SJSA1 (cell line): ENCODE data around the gene IZUMO2. TPM values are rescaled to one million over a fixed set of nuclear protein-coding genes. Genes with fewer than 3 reads are reported as not detected.

Experiments
- DNase-seq, 2 experiments: peaks; one replicate each; pipeline ENCODE4 v3.0.0-alpha.2; 2015 to 2020; ENCODE audit warnings: low spot score in 2 of 2, low read depth in 1 of 2
- H3K27ac ChIP-seq: fragments of 250-450 bp; sonication (Bioruptor Pico); 2 replicates; pipeline ENCODE4 v1.5.1; 2020; ENCODE audit warnings: mild to moderate bottlenecking, moderate library complexity
- H3K27me3 ChIP-seq: fragments of 250-450 bp; sonication (Bioruptor Pico); replicated peaks from 2 replicates; pipeline ENCODE4 v1.5.1; 2020; ENCODE audit warnings: mild to moderate bottlenecking, moderate library complexity
- H3K36me3 ChIP-seq: fragments of 250-450 bp; sonication (Bioruptor Pico); 2 replicates; pipeline ENCODE4 v1.5.1; 2020; ENCODE audit warnings: mild to moderate bottlenecking
- H3K4me1 ChIP-seq: fragments of 250-450 bp; sonication (Bioruptor Pico); replicated peaks from 2 replicates; pipeline ENCODE4 v1.6.1; 2021; ENCODE audit warnings: mild to moderate bottlenecking
- H3K4me3 ChIP-seq: fragments of 250-450 bp; sonication (Bioruptor Pico); 2 replicates; pipeline ENCODE4 v1.5.1; 2020; ENCODE audit warnings: mild to moderate bottlenecking
- H3K9me3 ChIP-seq: fragments of 250-450 bp; sonication (Bioruptor Pico); replicated peaks from 2 replicates; pipeline ENCODE4 v1.5.1; 2020; ENCODE audit warnings: mild to moderate bottlenecking
- total RNA-seq: library from RNA; depleted of rRNA; stranded (reverse); fragments of >200 nt; shearing (Covaris generic); gene quantifications from 2 replicates; pipeline ENCODE4 v1.2.3, GENCODE V29; 2014; rRNA removed

The IZUMO2 gene
- total RNA-seq: not detected in 2 replicates

- no peaks in the 10 kb centered on the region for H3K36me3 ChIP-seq
- no peaks in the 10 kb centered on the region; the same call in 1 of the 2 replicates for H3K9me3 ChIP-seq
- no peak within 1 kb of the TSS for H3K27ac ChIP-seq
- no peaks in the 10 kb centered on the region for H3K4me1 ChIP-seq
- 0 out of 2 replicates have a peak, but pooled peaks cover 3% of the 10 kb centered on the region for H3K27me3 ChIP-seq
- DNase-seq: no peak
- no peak within 1 kb of the TSS for H3K4me3 ChIP-seq
Observed at GRCh38 chr19:50162988-50163387, at the start of gene IZUMO2. IZUMO2 (minus strand) TSS chr19:50163281; CDS start chr19:50163194, 87 bp downstream.

GRCh38 chr19:50210425-50210824 lies 47.3 kb upstream of the IZUMO2 start:
- Histone ChIP-seq H3K36me3 (no peaks in the 10 kb centered on the region), H3K9me3 (no peaks in the 10 kb centered on the region; the same call in 1 of the 2 replicates), H3K27ac (no peak overlapping the region), H3K4me3 (no peak overlapping the region), H3K27me3 (peaks cover 12% of the 10 kb centered on the region), H3K4me1 (no peaks in the 10 kb centered on the region)
- DNase-seq: no peak

DNA sequence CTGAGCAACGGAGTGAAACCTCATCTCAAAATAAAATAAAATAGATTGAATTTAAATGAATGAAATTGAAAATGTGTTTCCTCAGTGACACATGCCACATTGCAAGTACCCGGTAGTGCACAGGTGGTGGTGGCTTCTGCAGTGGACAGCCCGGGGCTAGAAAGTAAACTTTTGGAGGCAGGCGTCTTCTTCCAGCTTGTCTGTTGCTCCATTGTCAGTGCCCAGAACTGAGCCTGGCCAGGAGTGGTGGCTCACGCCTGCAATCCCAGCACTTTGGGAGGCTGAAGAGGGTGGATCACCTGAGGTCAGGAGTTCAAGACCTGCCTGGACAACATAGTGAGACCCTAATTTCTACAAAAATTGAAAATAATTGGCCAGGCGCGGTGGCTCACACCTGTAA lies 46.0 kb upstream of the IZUMO2 start:
- Histone ChIP-seq H3K4me1 (no peaks in the 10 kb centered on the region), H3K27ac (no peak overlapping the region)

GRCh38 chr19:50207730-50208129 lies 44.6 kb upstream of the IZUMO2 start:
- DNase-seq: no peak
- Histone ChIP-seq H3K4me3 (no peak overlapping the region), H3K27me3 (peaks cover 32% of the 10 kb centered on the region), H3K9me3 (no peaks in the 10 kb centered on the region; the same call in 1 of the 2 replicates), H3K36me3 (no peaks in the 10 kb centered on the region), H3K27ac (no peak overlapping the region), H3K4me1 (no peaks in the 10 kb centered on the region)

More for the DNA sequence above, 46.0 kb upstream of the IZUMO2 start:
- Histone ChIP-seq H3K27me3 (peaks cover 19% of the 10 kb centered on the region), H3K36me3 (no peaks in the 10 kb centered on the region), H3K4me3 (no peak overlapping the region), H3K9me3 (no peaks in the 10 kb centered on the region; the same call in 1 of the 2 replicates)
- DNase-seq: no peak

- no peak for DNase-seq
Observed at GRCh38 chr19:50206191-50206590, 43.1 kb upstream of the IZUMO2 start.

DNA sequence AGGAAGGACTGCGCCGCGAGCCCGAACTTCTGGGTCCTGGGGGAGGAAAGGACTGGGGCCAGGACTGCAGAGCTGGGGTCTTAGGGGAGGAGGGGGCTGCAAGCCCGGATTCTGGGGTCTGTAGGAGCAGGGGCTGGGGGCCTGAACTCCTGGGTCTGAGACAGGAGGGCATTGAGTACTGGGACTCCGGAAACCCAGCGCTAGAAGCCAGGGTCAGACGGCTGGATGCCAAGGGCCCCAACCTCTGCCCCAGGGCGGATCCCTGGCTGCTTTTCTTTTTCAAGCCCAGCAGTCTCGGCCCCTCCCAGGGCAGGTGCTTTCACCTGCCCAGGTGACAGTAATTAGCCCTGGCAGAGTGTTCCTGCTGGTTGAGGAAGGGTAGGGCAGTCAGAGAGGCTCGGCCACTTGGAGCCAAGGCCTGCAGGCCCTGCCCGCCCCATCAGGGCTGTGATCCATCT lies 42.6 kb upstream of the IZUMO2 start:
- no peaks in the 10 kb centered on the region for H3K9me3 ChIP-seq
- no peaks in the 10 kb centered on the region for H3K4me1 ChIP-seq
- DNase-seq: no peak
- H3K27me3 ChIP-seq: peaks cover 33% of the 10 kb centered on the region
- H3K36me3 ChIP-seq: no peaks in the 10 kb centered on the region
- H3K4me3 ChIP-seq: no peak overlapping the region
- H3K27ac ChIP-seq: no peak overlapping the region

More at GRCh38 chr19:50206191-50206590, 43.1 kb upstream of the IZUMO2 start:
- Histone ChIP-seq H3K4me1 (no peaks in the 10 kb centered on the region), H3K27me3 (peaks cover 33% of the 10 kb centered on the region), H3K27ac (no peak overlapping the region), H3K4me3 (no peak overlapping the region), H3K9me3 (no peaks in the 10 kb centered on the region; the same call in 1 of the 2 replicates), H3K36me3 (no peaks in the 10 kb centered on the region)

DNA sequence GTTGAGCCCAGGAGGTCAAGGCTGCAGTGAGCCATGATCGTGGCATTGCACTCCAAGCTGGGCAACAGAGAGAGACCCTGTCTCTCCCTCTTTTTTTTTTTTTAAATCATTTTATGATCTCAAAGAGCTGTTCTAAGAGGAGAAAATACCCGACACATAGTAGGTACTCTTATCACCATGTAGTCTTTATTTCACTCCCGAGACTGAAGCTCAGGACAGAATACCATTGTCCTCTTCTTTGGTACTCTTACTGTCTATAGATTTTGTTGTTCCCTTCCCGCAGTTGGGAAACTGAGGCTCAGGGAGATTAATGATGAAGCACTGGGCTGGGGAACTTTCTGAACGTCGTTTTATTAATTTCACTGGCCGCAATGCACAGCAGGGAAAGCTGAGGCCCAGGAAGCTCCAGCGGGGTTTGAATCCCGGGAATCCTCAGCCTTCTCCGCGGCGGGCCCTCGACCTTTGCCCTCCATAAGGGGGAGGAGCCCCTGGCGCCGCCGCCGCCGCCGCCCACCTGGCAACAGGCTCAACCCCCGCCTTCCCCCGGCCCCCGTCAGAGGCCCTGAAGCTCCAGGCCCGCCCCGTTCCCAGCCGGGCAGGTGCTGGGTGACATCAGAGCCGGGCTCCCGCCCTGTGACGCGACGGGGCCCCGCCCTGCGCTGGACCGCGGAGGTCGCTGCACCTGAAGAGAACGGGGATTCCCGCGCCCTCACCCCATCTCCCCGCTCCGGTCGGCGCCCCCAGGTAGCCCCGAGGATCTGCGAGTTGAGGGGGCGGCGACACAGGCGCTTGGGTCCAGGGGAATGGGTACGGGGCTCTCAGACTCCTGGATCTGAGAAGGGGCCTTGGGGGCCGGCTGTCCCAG lies 42.0 kb upstream of the IZUMO2 start:
- Histone ChIP-seq H3K27ac (no peak overlapping the region), H3K4me1 (no peaks in the 10 kb centered on the region), H3K9me3 (no peaks in the 10 kb centered on the region), H3K36me3 (no peaks in the 10 kb centered on the region), H3K4me3 (no peak overlapping the region), H3K27me3 (peaks cover 33% of the 10 kb centered on the region)
- DNase-seq: no peak

DNA sequence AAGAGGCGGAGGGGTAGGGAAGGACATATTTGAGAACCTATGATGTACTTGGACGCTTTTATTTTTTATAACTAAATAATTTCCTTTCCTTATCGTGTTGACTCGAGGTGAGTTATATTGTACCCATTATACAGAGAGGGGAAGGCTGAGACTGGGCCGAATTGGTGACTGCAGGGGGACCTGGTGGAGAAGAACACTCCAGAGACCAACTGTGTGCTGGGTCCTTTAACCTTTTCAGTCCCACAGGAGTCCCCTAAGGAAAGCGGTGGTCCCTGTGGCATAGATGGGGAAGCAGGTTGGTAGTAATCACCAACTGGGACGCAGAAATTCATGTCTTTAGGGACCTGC lies 41.0 kb upstream of the IZUMO2 start:
- Histone ChIP-seq H3K36me3 (no peaks in the 10 kb centered on the region), H3K27me3 (peaks cover 36% of the 10 kb centered on the region), H3K4me1 (no peaks in the 10 kb centered on the region), H3K27ac (no peak overlapping the region), H3K4me3 (no peak overlapping the region), H3K9me3 (no peaks in the 10 kb centered on the region)
- no peak for DNase-seq

DNA sequence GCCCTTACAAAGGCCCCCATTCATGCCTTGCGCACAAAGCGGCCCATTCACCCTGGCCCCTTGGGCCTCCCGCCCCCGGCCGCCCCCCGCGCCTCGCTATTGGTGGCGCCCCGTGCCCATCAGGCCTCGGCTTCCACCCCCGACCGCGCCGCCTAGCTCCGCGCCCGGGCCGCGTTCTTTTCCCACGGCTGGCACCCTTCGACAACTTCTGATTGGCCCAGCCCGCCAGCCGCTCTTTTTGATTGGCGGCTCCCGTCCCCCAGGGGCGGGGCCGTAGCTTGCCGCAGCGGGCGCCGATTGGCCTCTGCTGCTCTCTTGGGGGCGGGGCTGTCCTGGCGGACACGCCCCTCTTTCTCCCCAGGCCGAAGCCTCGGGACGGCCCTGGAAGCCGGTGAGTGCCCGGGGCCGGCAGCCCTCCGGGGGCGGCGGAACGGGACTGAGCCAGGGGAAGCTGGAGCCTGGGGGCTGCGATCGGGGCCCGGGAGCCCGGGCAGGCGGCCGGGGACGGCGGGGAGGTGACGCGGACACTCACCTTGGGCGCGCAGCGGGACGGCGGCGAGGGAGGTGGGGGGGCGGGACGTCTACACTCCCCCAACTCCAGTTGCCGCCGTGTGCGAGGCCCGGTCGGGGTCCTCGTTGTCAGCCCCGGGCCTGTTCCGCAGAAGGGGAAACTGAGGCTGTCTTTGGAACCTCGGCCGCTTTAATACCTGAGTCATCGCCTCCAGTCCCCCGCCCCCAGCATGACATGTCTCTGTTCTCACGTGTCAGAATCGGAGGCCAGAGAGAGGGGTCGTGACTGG lies 40.4 kb upstream of the IZUMO2 start, which contains the start of gene MYH14:
TSS of gene MYH14 (plus strand) at position 342 of the 800 bp plus-strand sequence. CDS start 6,744 bp downstream, outside the sequence.
- no peak within 1 kb of the TSS for H3K27ac ChIP-seq
- no peaks in the 10 kb centered on the region for H3K9me3 ChIP-seq
- no peak within 1 kb of the TSS for H3K4me3 ChIP-seq
- no peaks in the 10 kb centered on the region for H3K36me3 ChIP-seq
- no peak for DNase-seq
- no peaks in the 10 kb centered on the region for H3K4me1 ChIP-seq
- H3K27me3 ChIP-seq: peaks cover 36% of the 10 kb centered on the region

DNA sequence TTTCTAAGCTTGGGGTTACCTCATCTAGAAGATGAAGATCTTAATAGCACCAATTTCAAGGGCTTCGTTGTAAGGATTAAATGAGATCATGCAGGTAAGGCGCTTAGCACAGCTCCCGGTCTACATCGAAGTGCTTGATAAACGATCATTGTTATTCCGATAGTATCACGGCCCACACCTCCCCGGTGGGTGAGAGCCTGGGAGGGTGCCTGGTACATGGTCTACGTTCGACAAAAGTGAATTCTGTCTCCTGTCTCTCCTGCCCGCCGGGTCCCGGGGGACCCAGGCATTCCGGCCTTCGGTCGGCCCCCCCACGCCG lies 39.8 kb upstream of the IZUMO2 start:
- no peak for DNase-seq
- no peaks in the 10 kb centered on the region for H3K36me3 ChIP-seq
- H3K9me3 ChIP-seq: no peaks in the 10 kb centered on the region
- H3K27ac ChIP-seq: no peak overlapping the region
- H3K4me1 ChIP-seq: no peaks in the 10 kb centered on the region
- H3K4me3 ChIP-seq: no peak overlapping the region
- H3K27me3 ChIP-seq: peaks cover 36% of the 10 kb centered on the region

DNA sequence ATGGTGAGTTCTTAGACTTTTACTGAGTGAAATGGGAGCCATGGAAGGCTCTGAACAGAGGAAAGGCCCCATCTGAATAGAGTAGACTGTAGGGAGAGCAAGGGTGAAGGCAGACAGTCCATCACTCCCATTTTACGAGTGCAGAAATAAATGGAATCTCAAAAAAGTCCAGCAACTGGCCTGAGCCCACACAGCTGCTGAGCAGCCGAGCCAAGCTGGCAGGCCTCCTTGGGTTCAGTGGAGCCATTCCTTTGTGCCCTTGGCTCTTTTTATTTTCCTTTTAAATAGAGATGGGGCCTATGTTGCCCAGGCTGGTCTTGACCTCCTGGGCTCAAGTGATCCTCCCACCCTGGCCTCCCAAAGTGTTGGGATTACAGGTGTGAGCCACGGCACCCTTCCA lies 39.3 kb upstream of the IZUMO2 start:
- Histone ChIP-seq H3K4me1 (no peaks in the 10 kb centered on the region), H3K27ac (no peak overlapping the region), H3K9me3 (no peaks in the 10 kb centered on the region), H3K36me3 (no peaks in the 10 kb centered on the region), H3K27me3 (peaks cover 36% of the 10 kb centered on the region), H3K4me3 (no peak overlapping the region)
- no peak for DNase-seq

GRCh38 chr19:50199259-50199555 lies 36.1 kb upstream of the IZUMO2 start:
- H3K4me3 ChIP-seq: no peak overlapping the region
- H3K27me3 ChIP-seq: peaks cover 20% of the 10 kb centered on the region
- no peaks in the 10 kb centered on the region for H3K4me1 ChIP-seq
- H3K27ac ChIP-seq: no peak overlapping the region
- no peaks in the 10 kb centered on the region for H3K9me3 ChIP-seq
- no peak for DNase-seq
- H3K36me3 ChIP-seq: no peaks in the 10 kb centered on the region

DNA sequence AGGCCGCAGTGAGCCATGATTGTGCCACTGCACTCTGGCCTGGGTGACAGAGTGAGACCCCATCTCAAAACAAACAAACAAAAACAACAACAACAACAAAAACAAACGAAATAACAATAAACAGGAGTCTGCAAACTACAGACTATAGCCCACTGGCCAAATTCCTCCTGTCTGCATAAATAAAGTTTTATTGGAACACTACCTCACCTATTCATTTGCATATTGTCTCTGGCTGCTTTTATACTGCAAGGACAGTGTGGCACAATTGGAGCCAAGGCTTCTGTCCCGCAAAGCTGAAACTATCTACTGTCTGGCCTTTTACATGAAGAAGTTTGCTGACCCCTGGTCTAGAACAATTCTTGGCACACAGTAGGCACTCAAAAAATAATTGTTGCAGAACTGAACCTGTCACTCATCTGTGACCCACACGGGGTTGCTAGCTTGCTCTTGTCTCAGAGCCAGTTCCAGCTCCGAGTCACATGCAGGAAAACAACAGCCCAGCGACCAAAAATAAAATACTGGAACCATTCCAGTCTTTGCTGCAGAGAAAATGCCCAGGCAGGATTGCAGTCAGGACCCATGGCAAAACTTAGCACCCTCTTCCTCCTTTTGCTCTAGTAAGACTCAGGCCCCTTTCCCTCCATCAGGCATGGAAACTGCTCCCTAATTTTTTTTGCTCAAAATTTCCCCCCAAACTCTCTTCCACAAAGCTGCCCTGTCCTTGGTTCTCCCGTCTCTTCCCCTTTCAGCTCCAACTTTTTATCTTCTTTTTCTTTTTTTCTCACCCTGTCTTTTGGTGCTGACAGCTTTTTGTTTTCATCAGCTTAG lies 35.6 kb upstream of the IZUMO2 start:
- Histone ChIP-seq H3K4me3 (no peak overlapping the region), H3K36me3 (no peaks in the 10 kb centered on the region), H3K27me3 (peaks cover 15% of the 10 kb centered on the region), H3K27ac (no peak overlapping the region), H3K9me3 (no peaks in the 10 kb centered on the region), H3K4me1 (no peaks in the 10 kb centered on the region)
- no peak for DNase-seq
